ENCODE measurements around the gene EIF1B. TPM values are rescaled to one million over a fixed set of nuclear protein-coding genes. Genes with fewer than 3 reads are reported as not detected.

Gene EIF1B
- total RNA-seq, 2 experiments from 2014 or later = 38.2 to 42.3 TPM

DNA sequence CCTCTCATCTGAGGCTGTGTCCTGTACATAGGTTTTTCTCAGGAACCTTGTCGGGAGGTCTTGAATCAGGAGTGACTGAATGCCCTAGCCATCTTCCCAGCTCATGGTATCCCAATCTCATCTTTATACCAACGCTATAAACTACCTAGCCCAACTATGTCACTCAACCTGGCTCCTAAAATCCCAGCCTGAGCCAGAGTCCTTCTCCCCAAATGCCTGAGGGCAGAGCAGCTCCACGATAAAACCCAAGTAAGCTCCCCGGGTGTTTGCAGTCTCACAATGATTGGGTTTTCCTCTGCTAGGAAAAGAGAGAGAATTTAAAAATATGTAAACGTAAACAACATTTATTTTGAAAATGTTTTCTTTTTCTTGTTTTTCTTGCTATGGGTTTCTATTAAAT is 14.4 kb downstream of the EIF1B start:
- no peak for ATAC-seq
- H3K27ac Mint-ChIP-seq = no peak overlapping the region
- DNase-seq = no peak
- TF ChIP-seq, protein P1, sequence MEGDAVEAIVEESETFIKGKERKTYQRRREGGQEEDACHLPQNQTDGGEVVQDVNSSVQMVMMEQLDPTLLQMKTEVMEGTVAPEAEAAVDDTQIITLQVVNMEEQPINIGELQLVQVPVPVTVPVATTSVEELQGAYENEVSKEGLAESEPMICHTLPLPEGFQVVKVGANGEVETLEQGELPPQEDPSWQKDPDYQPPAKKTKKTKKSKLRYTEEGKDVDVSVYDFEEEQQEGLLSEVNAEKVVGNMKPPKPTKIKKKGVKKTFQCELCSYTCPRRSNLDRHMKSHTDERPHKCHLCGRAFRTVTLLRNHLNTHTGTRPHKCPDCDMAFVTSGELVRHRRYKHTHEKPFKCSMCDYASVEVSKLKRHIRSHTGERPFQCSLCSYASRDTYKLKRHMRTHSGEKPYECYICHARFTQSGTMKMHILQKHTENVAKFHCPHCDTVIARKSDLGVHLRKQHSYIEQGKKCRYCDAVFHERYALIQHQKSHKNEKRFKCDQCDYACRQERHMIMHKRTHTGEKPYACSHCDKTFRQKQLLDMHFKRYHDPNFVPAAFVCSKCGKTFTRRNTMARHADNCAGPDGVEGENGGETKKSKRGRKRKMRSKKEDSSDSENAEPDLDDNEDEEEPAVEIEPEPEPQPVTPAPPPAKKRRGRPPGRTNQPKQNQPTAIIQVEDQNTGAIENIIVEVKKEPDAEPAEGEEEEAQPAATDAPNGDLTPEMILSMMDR (IDR thresholded peaks at IDR 0.05) = no peak
- intact Hi-C loops (cut with micrococcal nuclease) = no loop called here
- no peaks in the 10 kb centered on the region for H3K9me3 Mint-ChIP-seq
- no peak overlapping the region for H3K4me3 Mint-ChIP-seq
- peaks cover 3% of the 10 kb centered on the region for H3K4me1 Mint-ChIP-seq (ENCODE audit: low read depth)
- no peaks in the 10 kb centered on the region for H3K27me3 Mint-ChIP-seq
- H3K36me3 Mint-ChIP-seq (ENCODE audit: low read depth) = no peaks in the 10 kb centered on the region
- POLR2A ChIA-PET = no interaction called here
- CTCF ChIA-PET = no interaction called here

DNA sequence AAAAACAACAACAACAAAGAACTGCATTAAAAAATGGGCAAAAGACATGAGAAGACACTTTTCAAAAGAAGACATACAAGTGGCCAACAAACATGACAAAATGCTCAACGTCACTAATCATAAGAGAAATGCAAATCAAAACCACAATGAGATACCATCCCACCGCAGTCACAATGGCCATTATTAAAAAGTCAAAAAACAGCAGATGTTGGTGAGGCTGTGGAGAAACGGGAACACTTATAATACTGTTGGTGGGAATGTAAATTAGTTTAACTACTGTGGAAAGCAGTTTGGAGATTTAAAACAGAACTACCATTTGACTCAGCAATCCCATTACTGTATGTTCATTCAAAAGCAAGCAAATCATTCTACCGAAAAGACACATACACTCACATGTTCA is 15.1 kb downstream of the EIF1B start:
- no peaks in the 10 kb centered on the region for H3K9me3 Mint-ChIP-seq
- H3K27me3 Mint-ChIP-seq = no peaks in the 10 kb centered on the region
- DNase-seq (no peak), ATAC-seq (no peak)
- ChIA-PET CTCF (no interaction called here), POLR2A (no interaction called here)
- TF ChIP-seq, protein P1 (IDR thresholded peaks at IDR 0.05) = no peak
- intact Hi-C loops (cut with micrococcal nuclease) = loop anchor here (5.0 kb wide), 1 partner anchor 258 kb away; no protein-coding TSS in a partner anchor
- no peak overlapping the region for H3K4me3 Mint-ChIP-seq
- H3K4me1 Mint-ChIP-seq (ENCODE audit: low read depth) = peaks cover 3% of the 10 kb centered on the region
- H3K36me3 Mint-ChIP-seq (ENCODE audit: low read depth) = no peaks in the 10 kb centered on the region
- H3K27ac Mint-ChIP-seq = no peak overlapping the region

DNA sequence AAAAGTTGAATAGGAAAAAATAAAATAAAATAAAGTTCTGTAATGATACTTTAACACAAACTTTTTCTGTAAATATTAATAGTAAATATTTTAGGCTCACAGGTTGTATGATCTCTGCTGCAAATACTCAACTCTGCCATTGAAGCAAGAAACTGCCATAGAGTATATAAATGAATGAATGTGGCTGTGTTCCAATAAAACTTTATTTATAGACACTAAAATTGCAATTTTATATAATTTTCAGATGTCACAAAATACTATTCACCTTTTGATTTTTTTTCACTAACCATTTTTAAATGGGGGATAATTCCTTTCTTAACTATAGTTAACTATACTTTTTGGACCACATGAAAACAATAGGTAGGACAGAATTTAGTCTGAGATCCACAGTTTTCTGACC is 16.0 kb downstream of the EIF1B start:
- ATAC-seq = no peak
- peaks cover 3% of the 10 kb centered on the region for H3K4me1 Mint-ChIP-seq (ENCODE audit: low read depth)
- ChIA-PET POLR2A (no interaction called here), CTCF (interaction anchor here (2.1 kb wide), 1 partner anchor 9 kb away, joined by 18 read pairs; no protein-coding TSS in a partner anchor)
- no peaks in the 10 kb centered on the region for H3K36me3 Mint-ChIP-seq (ENCODE audit: low read depth)
- DNase-seq = no peak
- intact Hi-C loops (cut with micrococcal nuclease) = loop anchor here (5.0 kb wide), 1 partner anchor 257 kb away; no protein-coding TSS in a partner anchor
- TF ChIP-seq, protein P1 (IDR thresholded peaks at IDR 0.05) = no peak
- no peak overlapping the region for H3K4me3 Mint-ChIP-seq
- H3K27me3 Mint-ChIP-seq = no peaks in the 10 kb centered on the region
- no peaks in the 10 kb centered on the region for H3K9me3 Mint-ChIP-seq
- H3K27ac Mint-ChIP-seq = no peak overlapping the region

DNA sequence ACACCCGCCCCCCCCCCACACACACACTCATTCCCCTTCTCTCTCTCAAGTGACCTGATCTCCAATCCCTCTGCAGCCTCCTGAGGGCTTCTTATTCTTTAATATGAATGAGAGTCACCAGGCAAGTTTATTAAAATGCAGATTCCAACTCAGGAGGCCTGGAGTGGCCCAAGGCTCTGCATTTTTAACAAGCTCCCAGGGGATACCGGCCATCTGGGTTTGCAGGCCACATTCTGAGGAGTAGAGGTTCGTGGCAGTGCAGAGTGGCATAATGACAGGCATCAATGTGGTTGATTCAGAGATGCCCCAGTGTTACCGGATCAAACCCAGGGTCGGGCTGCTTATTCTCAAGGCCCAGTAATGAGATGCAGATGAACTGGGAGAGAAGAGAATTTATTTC is 18.9 kb downstream of the EIF1B start:
- TF ChIP-seq, protein P1 (IDR thresholded peaks at IDR 0.05) = no peak
- Mint-ChIP-seq H3K9me3 (no peaks in the 10 kb centered on the region), H3K27me3 (no peaks in the 10 kb centered on the region), H3K36me3 (ENCODE audit: low read depth) (no peaks in the 10 kb centered on the region), H3K27ac (no peak overlapping the region), H3K4me3 (no peak overlapping the region), H3K4me1 (ENCODE audit: low read depth) (peaks cover 3% of the 10 kb centered on the region)
- ATAC-seq (no peak), DNase-seq (no peak)
- ChIA-PET CTCF (interaction anchor here (0.7 to 3.1 kb wide), 13 partner anchors 11 to 256 kb away, joined by 3 to 13 read pairs (median 3); no protein-coding TSS in a partner anchor), POLR2A (interaction anchor here (0.8 kb wide), 1 partner anchor 128 kb away, joined by 3 read pairs; the partner anchor contains the start of gene RPL14)
- intact Hi-C loops (cut with micrococcal nuclease) = loop anchor here (5.0 kb wide), 1 partner anchor 254 kb away; no protein-coding TSS in a partner anchor

DNA sequence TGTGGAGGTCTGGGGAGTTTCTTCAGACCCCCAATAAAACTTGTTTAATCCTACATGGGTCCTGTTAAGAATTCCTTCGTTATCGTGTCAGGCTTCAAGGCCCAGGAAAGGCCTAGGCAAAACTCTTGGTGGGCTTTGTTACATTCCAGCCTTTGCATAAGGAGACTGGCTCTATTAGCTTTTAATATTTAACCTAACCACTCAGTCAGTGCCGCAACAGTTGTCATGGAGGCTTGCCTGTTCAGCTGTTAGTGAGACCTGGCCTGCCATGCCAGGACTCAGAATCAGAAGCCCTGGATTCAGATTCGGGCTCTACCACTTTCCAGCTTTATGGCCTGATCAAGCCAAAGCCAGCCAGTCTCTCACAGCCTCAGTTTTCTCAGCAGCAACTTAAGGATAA is 19.6 kb downstream of the EIF1B start:
- DNase-seq (no peak), ATAC-seq (no peak)
- ChIA-PET POLR2A (no interaction called here), CTCF (interaction anchor here (0.7 to 3.1 kb wide), 12 partner anchors 11 to 256 kb away, joined by 3 to 13 read pairs (median 4); no protein-coding TSS in a partner anchor)
- Mint-ChIP-seq H3K27me3 (no peaks in the 10 kb centered on the region), H3K4me1 (ENCODE audit: low read depth) (peaks cover 3% of the 10 kb centered on the region), H3K9me3 (no peaks in the 10 kb centered on the region), H3K27ac (no peak overlapping the region), H3K36me3 (ENCODE audit: low read depth) (no peaks in the 10 kb centered on the region), H3K4me3 (no peak overlapping the region)
- TF ChIP-seq, protein P1 (IDR thresholded peaks at IDR 0.05) = no peak
- intact Hi-C loops (cut with micrococcal nuclease) = loop anchor here (5.0 kb wide), 1 partner anchor 253 kb away; no protein-coding TSS in a partner anchor

Measured in activated CD8-positive, alpha-beta T cell treated with anti-CD3 and anti-CD28 coated beads for 36 hours (primary cell).